ENCODE measurements around the gene GNG12.
A peak's percentile ranks its signal among the peaks of the same experiment; 100 is the strongest.

Gene GNG12

GRCh38 chr1:67754526-67754920, 78.7 kb downstream of the GNG12 start:
- no peak for DNase-seq (ENCODE audit: low spot score)
- ChIA-PET CTCF (interaction anchor here (0.6 to 0.9 kb wide), 2 partner anchors 202 to 219 kb away, joined by 3 read pairs; no protein-coding TSS in a partner anchor), POLR2A (ENCODE audit: low non-redundant PET) (interaction anchor here (1.2 kb wide), 1 partner anchor 65 kb away, joined by 3 read pairs; no protein-coding TSS in a partner anchor)
- H3K27ac ChIP-seq: peak overlapping the region; percentile 68
- TF ChIP-seq CTCF (conservative IDR thresholded peaks at IDR 0.05; ENCODE audit: low read depth): no peak

GRCh38 chr1:67753776-67754525, 79.3 kb downstream of the GNG12 start:
- H3K27ac ChIP-seq: peak overlapping the region; percentile 68
- POLR2A ChIA-PET (ENCODE audit: low non-redundant PET): interaction anchor here (1.2 kb wide), 1 partner anchor 65 kb away, joined by 3 read pairs; no protein-coding TSS in a partner anchor
- CTCF ChIA-PET: interaction anchor here (0.5 to 0.9 kb wide), 2 partner anchors 64 to 218 kb away, joined by 3 read pairs; no protein-coding TSS in a partner anchor
- no peak for TF ChIP-seq CTCF (conservative IDR thresholded peaks at IDR 0.05; ENCODE audit: low read depth)
- peak; percentile 46 for DNase-seq (ENCODE audit: low spot score)

- peak; percentile 15 for DNase-seq (ENCODE audit: low spot score)
- TF ChIP-seq CTCF (conservative IDR thresholded peaks at IDR 0.05; ENCODE audit: low read depth): no peak
- no peak overlapping the region for H3K27ac ChIP-seq
- POLR2A ChIA-PET (ENCODE audit: low non-redundant PET): no interaction called here
- CTCF ChIA-PET: interaction anchor here (0.6 to 0.8 kb wide), 2 partner anchors 15 to 1764 kb away, joined by 3 to 4 read pairs; no protein-coding TSS in a partner anchor
These were observed 81.0 kb downstream of the GNG12 start for GRCh38 chr1:67752306-67752705.

GRCh38 chr1:67750691-67751054, 82.6 kb downstream of the GNG12 start:
- no peak for DNase-seq (ENCODE audit: low spot score)
- POLR2A ChIA-PET (ENCODE audit: low non-redundant PET): no interaction called here
- peak overlapping the region; percentile 99 for H3K27ac ChIP-seq
- no peak for TF ChIP-seq CTCF (conservative IDR thresholded peaks at IDR 0.05; ENCODE audit: low read depth)
- CTCF ChIA-PET: interaction anchor here (0.5 to 0.6 kb wide), 2 partner anchors 61 to 340 kb away, joined by 3 to 4 read pairs; no protein-coding TSS in a partner anchor

- ChIA-PET CTCF (interaction anchor here (0.5 to 0.6 kb wide), 2 partner anchors 61 to 340 kb away, joined by 3 to 4 read pairs; no protein-coding TSS in a partner anchor), POLR2A (ENCODE audit: low non-redundant PET) (no interaction called here)
These were observed 83.2 kb downstream of the GNG12 start for GRCh38 chr1:67749844-67750690.

More at GRCh38 chr1:67749844-67750690, 83.2 kb downstream of the GNG12 start:
- peak; percentile 82 for DNase-seq (ENCODE audit: low spot score)
- H3K27ac ChIP-seq: peak overlapping the region; percentile 99
- TF ChIP-seq CTCF (conservative IDR thresholded peaks at IDR 0.05; ENCODE audit: low read depth): no peak

Measured in RWPE1 (cell line).